Gastroesophageal sphincter (tissue), 4 donors: ENCODE data around the gene ARHGAP6. TPM values are rescaled to one million over a fixed set of nuclear protein-coding genes. Genes with fewer than 3 reads are reported as not detected.
A peak's percentile ranks its signal among the peaks of the same experiment; 100 is the strongest.

Experiments used
- ATAC-seq: fragments of 150-250 bp; one replicate; pipeline ENCODE4 v1.9.1; 2016; ENCODE audit warnings: mild to moderate bottlenecking, moderate library complexity
- H3K27ac ChIP-seq, 4 donors: fragments of 200-600 bp; sonication (generic) in 3 of 4; 1 replicate in 3 of 4; 2 replicates in 1 of 4; pipeline ENCODE4 v1.5.1; 2016 to 2019
- H3K27me3 ChIP-seq: fragments of 200-600 bp; sonication (generic); one replicate; pipeline ENCODE4 v1.5.1; 2019
- H3K36me3 ChIP-seq, 2 donors: fragments of 200-600 bp; sonication (generic); one replicate each; pipeline ENCODE4 v1.5.1; 2019; ENCODE audit warnings: control low read depth in 1 of 2
- H3K4me1 ChIP-seq, 3 donors: fragments of 200-600 bp; sonication (generic); 1 replicate in 2 of 3; 2 replicates in 1 of 3; pipeline ENCODE4 v1.5.1; 2016 to 2019; ENCODE audit warnings: control low read depth in 2 of 3
- H3K4me3 ChIP-seq, 2 donors: fragments of 200-600 bp; sonication (generic); one replicate each; pipeline ENCODE4 v1.5.1; 2019; ENCODE audit warnings: mild to moderate bottlenecking in 1 of 2, moderate library complexity in 1 of 2
- H3K9me3 ChIP-seq, 3 donors: fragments of 200-600 bp; sonication (generic); one replicate each; pipeline ENCODE4 v1.5.1; 2017 to 2019; ENCODE audit warnings: control low read depth in 2 of 3
- CTCF ChIP-seq, 4 experiments: fragments of 200-600 bp in 2 of 4; fragments of 450-650 bp in 2 of 4; sonication (generic) in 1 of 4; IDR thresholded peaks; one replicate each; pipeline ENCODE4 v1.5.1; 2017 to 2019; ENCODE audit warnings: antibody characterized with exemption in 4 of 4, mild to moderate bottlenecking in 2 of 4, moderate library complexity in 2 of 4
- EP300 ChIP-seq: sonication (generic); formaldehyde crosslinking; IDR thresholded peaks from one replicate; pipeline ENCODE4 v1.6.1; 2017; ENCODE audit warnings: antibody characterized with exemption, mild to moderate bottlenecking
- POLR2A ChIP-seq, 2 donors: fragments of 450-650 bp; IDR thresholded peaks; one replicate each; pipeline ENCODE4 v1.6.1; 2017; ENCODE audit warnings: antibody characterized with exemption in 2 of 2, mild to moderate bottlenecking in 2 of 2, moderate library complexity in 1 of 2
- POLR2AphosphoS5 ChIP-seq: sonication (generic); formaldehyde crosslinking; IDR thresholded peaks from one replicate; pipeline ENCODE4 v1.6.1; 2017; ENCODE audit warnings: antibody characterized with exemption
- whole genome bisulfite sequencing, 2 donors: methylation state at CpG; one replicate each; pipeline ENCODE4 v1.1.5; 2018; ENCODE audit warnings: low coverage in 1 of 2; 5-methylcytosine and 5-hydroxymethylcytosine counted together
- total RNA-seq, 4 donors: library from RNA; depleted of rRNA; stranded (reverse); fragments of >200 nt; gene quantifications; one replicate each; pipeline ENCODE4 v1.1.0, GENCODE V29; 2016

ARHGAP6 gene
- total RNA-seq, 4 donors from 2014 or later, result 25.2 to 35.1 (median 31.8) TPM

- H3K4me3 ChIP-seq, result no peak overlapping the region
- H3K36me3 ChIP-seq, result no peaks in the 10 kb centered on the region
- WGBS, 2 donors, result 71 to 80% methylated on average over 2 to 3 of the region's 3 CpGs
- H3K27me3 ChIP-seq, result no peaks in the 10 kb centered on the region
- peaks cover 0 to 5% (median 0%) of the 10 kb centered on the region in 3 donors for H3K4me1 ChIP-seq
- ATAC-seq, result peak; percentile 30
- no peaks in the 10 kb centered on the region for H3K9me3 ChIP-seq
- H3K27ac ChIP-seq, result no peak overlapping the region
- TF ChIP-seq EP300, result no peak
- TF ChIP-seq POLR2A (IDR thresholded peaks at IDR 0.05), result no peak
- TF ChIP-seq POLR2AphosphoS5, result no peak
- TF ChIP-seq CTCF (IDR thresholded peaks at IDR 0.05), result no peak
Measured at GRCh38 chrX:11267425-11267824, 398.3 kb downstream of the ARHGAP6 start.

DNA sequence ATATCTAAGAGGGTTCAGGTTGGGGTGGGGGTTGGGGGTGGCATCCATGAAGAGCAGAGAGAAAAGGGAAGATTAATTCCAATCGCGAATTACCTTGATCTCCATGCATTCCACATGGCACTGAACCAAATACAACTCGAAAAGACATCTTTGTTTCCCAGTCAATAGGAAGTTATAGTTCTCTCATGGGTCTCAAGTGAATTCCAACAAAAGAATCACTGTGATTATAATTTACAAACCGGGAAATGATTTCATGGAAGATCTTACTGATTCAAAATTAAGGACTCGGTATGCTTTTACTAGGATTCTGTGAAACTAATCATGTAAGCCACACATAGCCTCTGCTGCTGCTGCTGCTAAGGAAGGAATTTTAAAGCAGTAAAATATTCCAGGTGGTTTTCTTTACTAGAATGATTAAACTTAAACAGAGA is 399.1 kb downstream of the ARHGAP6 start:
- peaks cover 0 to 5% (median 0%) of the 10 kb centered on the region in 3 donors for H3K4me1 ChIP-seq
- peak overlapping the region in 1 of 4 donors; percentile 43 for H3K27ac ChIP-seq
- no peaks in the 10 kb centered on the region for H3K9me3 ChIP-seq
- H3K36me3 ChIP-seq, result no peaks in the 10 kb centered on the region
- TF ChIP-seq POLR2AphosphoS5 (no peak), CTCF (IDR thresholded peaks at IDR 0.05) (no peak)
- ATAC-seq, result no peak
- WGBS, 2 donors, result 30% methylated on average over 5 of the region's 5 CpGs; no CpG with 5 or more reads in 1 of the 2 donors
- H3K4me3 ChIP-seq, result no peak overlapping the region
- no peaks in the 10 kb centered on the region for H3K27me3 ChIP-seq

DNA sequence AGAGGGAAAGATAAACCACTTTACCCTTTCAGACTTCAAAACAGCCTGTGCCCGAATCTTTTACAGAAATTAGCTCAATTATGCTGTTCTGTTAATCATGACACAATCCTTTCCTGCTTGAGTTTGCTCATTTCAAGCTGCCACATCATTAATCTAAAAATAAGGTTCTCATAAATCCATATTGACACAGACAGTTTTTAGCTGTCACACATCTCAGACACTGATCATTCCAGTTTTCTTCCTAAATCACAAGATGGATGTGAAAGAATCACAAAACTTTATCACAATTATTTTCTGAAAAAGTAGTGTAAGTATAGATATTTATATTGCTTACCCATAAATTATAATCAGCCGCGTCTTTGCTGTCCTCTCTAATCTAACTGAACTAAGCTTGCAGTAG is 400.4 kb downstream of the ARHGAP6 start:
- peak overlapping the region in 1 of 4 donors; percentile 2 for H3K27ac ChIP-seq
- H3K36me3 ChIP-seq, result no peaks in the 10 kb centered on the region
- H3K27me3 ChIP-seq, result no peaks in the 10 kb centered on the region
- 57 to 60% methylated on average over 3 of the region's 3 CpGs for WGBS, 2 donors
- ATAC-seq, result no peak
- TF ChIP-seq POLR2A (IDR thresholded peaks at IDR 0.05) (no peak), CTCF (IDR thresholded peaks at IDR 0.05) (no peak), EP300 (no peak), POLR2AphosphoS5 (no peak)
- peaks cover 0 to 5% (median 0%) of the 10 kb centered on the region in 3 donors for H3K4me1 ChIP-seq
- H3K4me3 ChIP-seq, result no peak overlapping the region
- H3K9me3 ChIP-seq, result no peaks in the 10 kb centered on the region

GRCh38 chrX:11264925-11265324 is 400.8 kb downstream of the ARHGAP6 start:
- 23 to 45% methylated on average over 1 of the region's 1 CpG for WGBS, 2 donors
- ATAC-seq, result no peak
- Histone ChIP-seq H3K36me3 (no peaks in the 10 kb centered on the region), H3K27me3 (no peaks in the 10 kb centered on the region), H3K9me3 (no peaks in the 10 kb centered on the region), H3K4me3 (no peak overlapping the region), H3K27ac (peak overlapping the region in 1 of 4 donors; percentile 2), H3K4me1 (peaks cover 0 to 5% (median 0%) of the 10 kb centered on the region in 3 donors)
- TF ChIP-seq POLR2AphosphoS5 (no peak), CTCF (IDR thresholded peaks at IDR 0.05) (no peak), POLR2A (IDR thresholded peaks at IDR 0.05) (no peak), EP300 (no peak)

GRCh38 chrX:11261260-11261659 is 404.5 kb downstream of the ARHGAP6 start:
- H3K4me1 ChIP-seq, result peaks cover 0 to 5% (median 0%) of the 10 kb centered on the region in 3 donors
- TF ChIP-seq POLR2AphosphoS5, result no peak
- TF ChIP-seq CTCF (IDR thresholded peaks at IDR 0.05), result no peak
- TF ChIP-seq EP300, result no peak
- TF ChIP-seq POLR2A (IDR thresholded peaks at IDR 0.05), result no peak
- no peak overlapping the region for H3K4me3 ChIP-seq
- WGBS, 2 donors, result 67 to 100% methylated on average over 1 of the region's 1 CpG
- peak; percentile 36 for ATAC-seq
- no peaks in the 10 kb centered on the region for H3K27me3 ChIP-seq
- H3K27ac ChIP-seq, result no peak overlapping the region
- no peaks in the 10 kb centered on the region for H3K9me3 ChIP-seq
- no peaks in the 10 kb centered on the region for H3K36me3 ChIP-seq
